ENCODE data around the gene TMED8. TPM values are rescaled to one million over a fixed set of nuclear protein-coding genes. Genes with fewer than 3 reads are reported as not detected.

Gene TMED8
- total RNA-seq, 1 donor from 2014 or later: 14.4 TPM

- no peak for TF ChIP-seq CTCF (IDR thresholded peaks at IDR 0.05; ENCODE audit: unreplicated experiment)
Measured at GRCh38 chr14:77403768-77404167, 26.9 kb upstream of the TMED8 start.

GRCh38 chr14:77400216-77400615, 23.3 kb upstream of the TMED8 start:
- no peaks in the 10 kb centered on the region for H3K27me3 Mint-ChIP-seq (ENCODE audit: low read depth)
- no peaks in the 10 kb centered on the region for H3K4me1 Mint-ChIP-seq
- no peak overlapping the region for H3K4me3 Mint-ChIP-seq
- H3K9me3 Mint-ChIP-seq: peaks cover 5% of the 10 kb centered on the region
- no peak for DNase-seq (ENCODE audit: low spot score in 2 of 2, unreplicated experiment in 2 of 2)
- H3K36me3 Mint-ChIP-seq: peaks cover 5% of the 10 kb centered on the region
- TF ChIP-seq CTCF (IDR thresholded peaks at IDR 0.05; ENCODE audit: unreplicated experiment): no peak
- H3K27ac Mint-ChIP-seq: no peak overlapping the region

More at GRCh38 chr14:77403768-77404167, 26.9 kb upstream of the TMED8 start:
- Mint-ChIP-seq H3K27me3 (ENCODE audit: low read depth) (no peaks in the 10 kb centered on the region), H3K36me3 (no peaks in the 10 kb centered on the region), H3K4me3 (no peak overlapping the region), H3K27ac (no peak overlapping the region), H3K4me1 (peaks cover 13% of the 10 kb centered on the region), H3K9me3 (no peaks in the 10 kb centered on the region)
- DNase-seq (ENCODE audit: low spot score in 2 of 2, unreplicated experiment in 2 of 2): no peak

- H3K27ac Mint-ChIP-seq: no peak overlapping the region
- peaks cover 2% of the 10 kb centered on the region for H3K36me3 Mint-ChIP-seq
- no peak overlapping the region for H3K4me3 Mint-ChIP-seq
- H3K27me3 Mint-ChIP-seq (ENCODE audit: low read depth): no peaks in the 10 kb centered on the region
- no peaks in the 10 kb centered on the region for H3K4me1 Mint-ChIP-seq
- H3K9me3 Mint-ChIP-seq: no peaks in the 10 kb centered on the region
- no peak for DNase-seq (ENCODE audit: low spot score in 2 of 2, unreplicated experiment in 2 of 2)
- no peak for TF ChIP-seq CTCF (IDR thresholded peaks at IDR 0.05; ENCODE audit: unreplicated experiment)
Measured at GRCh38 chr14:77390188-77390587, 13.3 kb upstream of the TMED8 start.

- no peak for TF ChIP-seq CTCF (IDR thresholded peaks at IDR 0.05; ENCODE audit: unreplicated experiment)
- DNase-seq (ENCODE audit: low spot score in 2 of 2, unreplicated experiment in 2 of 2): no peak
- Mint-ChIP-seq H3K36me3 (no peaks in the 10 kb centered on the region), H3K27ac (no peak overlapping the region), H3K4me3 (no peak overlapping the region), H3K9me3 (no peaks in the 10 kb centered on the region), H3K27me3 (ENCODE audit: low read depth) (no peaks in the 10 kb centered on the region), H3K4me1 (peaks cover 21% of the 10 kb centered on the region)
Measured at GRCh38 chr14:77378701-77379100, 1.8 kb upstream of the TMED8 start.

GRCh38 chr14:77377502-77377844, 579 bp upstream of the TMED8 start:
- Mint-ChIP-seq H3K4me3 (no peak overlapping the region), H3K9me3 (no peaks in the 10 kb centered on the region), H3K27ac (no peak overlapping the region), H3K4me1 (peaks cover 32% of the 10 kb centered on the region), H3K27me3 (ENCODE audit: low read depth) (no peaks in the 10 kb centered on the region), H3K36me3 (no peaks in the 10 kb centered on the region)
- DNase-seq (ENCODE audit: low spot score in 2 of 2, unreplicated experiment in 2 of 2): no peak
- TF ChIP-seq CTCF (IDR thresholded peaks at IDR 0.05; ENCODE audit: unreplicated experiment): no peak

All from mesothelial cell of epicardium (in vitro differentiated cells).